SU-DHL-6 (cell line): ENCODE measurements around the gene GLE1.

Source experiments
- EZH2phosphoT487 ChIP-seq: fragments of 200-600 bp; sonication (generic), shearing (Covaris generic); conservative IDR thresholded peaks from 2 replicates; pipeline ENCODE4 v1.6.1; 2018; ENCODE audit warnings: mild to moderate bottlenecking, antibody characterized with exemption, low read length, moderate library complexity, mixed read lengths
- TF ChIP-seq, protein P1 (sequence below): fragments of 200-600 bp; sonication (generic); IDR thresholded peaks from one replicate; pipeline ENCODE4 v1.5.1; 2017; ENCODE audit warnings: antibody characterized with exemption, mild to moderate bottlenecking, low read length, moderate library complexity; ENCODE audit not compliant: insufficient read depth, poor library complexity, severe bottlenecking

DNA sequence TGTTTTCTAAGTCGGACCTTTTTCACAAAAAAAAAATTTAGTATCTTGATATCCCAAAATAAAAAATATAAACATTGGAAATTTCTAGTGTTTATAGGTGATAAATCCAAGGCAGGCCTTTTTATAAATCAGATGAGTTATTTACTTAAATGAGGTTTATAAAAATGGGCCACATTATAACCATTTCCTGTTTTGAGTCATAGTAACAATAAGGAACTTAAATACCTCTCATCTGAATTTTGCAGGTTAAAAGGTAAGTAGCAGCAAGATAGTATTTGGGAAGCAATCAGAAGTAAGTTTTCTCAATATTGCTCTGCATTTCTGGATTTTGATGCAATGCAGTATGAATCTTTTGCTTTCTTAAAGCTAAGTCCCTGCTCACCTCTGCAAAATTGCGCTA is 51.8 kb downstream of the GLE1 start:
- TF ChIP-seq, protein P1, sequence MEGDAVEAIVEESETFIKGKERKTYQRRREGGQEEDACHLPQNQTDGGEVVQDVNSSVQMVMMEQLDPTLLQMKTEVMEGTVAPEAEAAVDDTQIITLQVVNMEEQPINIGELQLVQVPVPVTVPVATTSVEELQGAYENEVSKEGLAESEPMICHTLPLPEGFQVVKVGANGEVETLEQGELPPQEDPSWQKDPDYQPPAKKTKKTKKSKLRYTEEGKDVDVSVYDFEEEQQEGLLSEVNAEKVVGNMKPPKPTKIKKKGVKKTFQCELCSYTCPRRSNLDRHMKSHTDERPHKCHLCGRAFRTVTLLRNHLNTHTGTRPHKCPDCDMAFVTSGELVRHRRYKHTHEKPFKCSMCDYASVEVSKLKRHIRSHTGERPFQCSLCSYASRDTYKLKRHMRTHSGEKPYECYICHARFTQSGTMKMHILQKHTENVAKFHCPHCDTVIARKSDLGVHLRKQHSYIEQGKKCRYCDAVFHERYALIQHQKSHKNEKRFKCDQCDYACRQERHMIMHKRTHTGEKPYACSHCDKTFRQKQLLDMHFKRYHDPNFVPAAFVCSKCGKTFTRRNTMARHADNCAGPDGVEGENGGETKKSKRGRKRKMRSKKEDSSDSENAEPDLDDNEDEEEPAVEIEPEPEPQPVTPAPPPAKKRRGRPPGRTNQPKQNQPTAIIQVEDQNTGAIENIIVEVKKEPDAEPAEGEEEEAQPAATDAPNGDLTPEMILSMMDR, result no peak
- no peak for TF ChIP-seq EZH2phosphoT487
